Stimulated activated CD8-positive, alpha-beta memory T cell treated with anti-CD3 and anti-CD28 coated beads, Interleukin-12 subunit alpha, Interleukin-12 subunit beta, amount 100 ng/mL, for 4 hours (primary cell): Measurements from ENCODE around the gene EXOC4.

ENCODE experiments used
- DNase-seq: peaks from one replicate; pipeline ENCODE4 v3.0.0-alpha.2; 2020; ENCODE audit warnings: low read depth

Gene EXOC4

DNA sequence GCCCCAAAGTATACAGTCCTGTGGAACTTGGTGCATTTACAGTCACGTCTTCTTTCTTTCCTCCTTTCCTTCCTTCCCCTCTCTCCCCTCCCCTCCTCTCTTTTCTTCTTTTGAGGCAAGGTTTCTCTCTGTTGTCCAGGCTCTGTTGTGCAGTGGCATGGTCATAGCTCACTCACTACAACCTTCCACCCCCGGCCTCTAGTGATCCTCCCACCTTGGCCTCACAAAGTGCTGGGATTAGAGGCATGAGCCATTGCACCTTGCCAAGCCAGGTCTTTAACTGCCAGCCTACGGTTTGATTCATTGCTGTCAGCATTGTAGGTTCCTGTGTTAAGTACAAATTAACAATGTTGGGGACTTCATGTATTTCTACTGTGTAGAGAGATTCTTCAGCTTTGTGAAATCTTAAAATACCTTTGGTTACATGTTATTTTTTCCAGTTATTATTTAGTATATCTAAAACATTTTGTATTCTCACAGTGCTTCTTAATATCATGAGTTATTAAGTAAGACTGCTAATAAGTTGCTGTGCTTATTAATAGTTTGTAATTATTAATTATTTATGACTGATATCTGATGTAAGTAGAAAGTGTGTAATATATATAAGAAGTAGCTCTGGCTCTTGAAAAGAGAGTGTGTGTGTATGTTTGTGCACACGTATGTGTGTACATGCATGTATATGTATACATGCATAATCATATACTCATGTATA, 320.8 kb downstream of the EXOC4 start:
- no peak for DNase-seq

DNA sequence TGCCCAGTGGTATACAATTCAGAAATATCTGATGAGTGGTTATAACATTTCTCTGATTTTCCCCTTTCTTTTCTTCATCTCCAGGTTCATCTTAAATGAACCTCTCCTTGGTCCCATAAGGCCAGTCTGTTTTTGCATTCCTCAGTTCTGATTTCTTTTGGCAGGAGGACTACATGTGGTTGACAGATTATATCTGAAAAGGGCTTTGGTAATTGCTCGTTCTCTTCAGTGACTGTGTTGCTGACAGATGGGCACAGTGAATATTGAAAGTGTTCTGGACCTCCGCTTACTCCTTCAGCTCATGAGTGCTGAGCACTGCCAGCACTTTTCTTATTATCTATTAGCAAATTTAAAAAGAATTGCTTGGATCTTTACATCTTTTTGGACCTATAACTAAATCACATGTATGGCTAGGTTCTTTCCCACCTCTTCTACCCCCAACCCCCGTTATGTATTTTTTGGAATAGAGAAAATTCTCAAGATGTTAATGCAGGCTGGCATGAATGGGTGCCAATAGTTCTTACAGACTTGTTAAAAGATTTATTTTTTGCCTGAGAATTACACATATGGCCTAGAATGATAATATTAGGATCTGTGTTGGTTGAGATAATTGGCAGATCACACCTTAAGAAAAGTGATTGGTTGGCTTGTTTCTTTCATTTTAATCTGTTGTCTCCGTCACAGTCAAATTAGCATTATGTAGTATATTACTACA, 323.0 kb downstream of the EXOC4 start:
- no peak for DNase-seq

- DNase-seq = no peak
Observed at GRCh38 chr7:133576612-133577168, 323.8 kb downstream of the EXOC4 start.

- no peak for DNase-seq
Observed at GRCh38 chr7:133582766-133583523, 330.1 kb downstream of the EXOC4 start.

- DNase-seq = no peak
Observed at GRCh38 chr7:133583545-133584171, 330.8 kb downstream of the EXOC4 start.

- no peak for DNase-seq
Observed at GRCh38 chr7:133584956-133585668, 332.2 kb downstream of the EXOC4 start.

DNA sequence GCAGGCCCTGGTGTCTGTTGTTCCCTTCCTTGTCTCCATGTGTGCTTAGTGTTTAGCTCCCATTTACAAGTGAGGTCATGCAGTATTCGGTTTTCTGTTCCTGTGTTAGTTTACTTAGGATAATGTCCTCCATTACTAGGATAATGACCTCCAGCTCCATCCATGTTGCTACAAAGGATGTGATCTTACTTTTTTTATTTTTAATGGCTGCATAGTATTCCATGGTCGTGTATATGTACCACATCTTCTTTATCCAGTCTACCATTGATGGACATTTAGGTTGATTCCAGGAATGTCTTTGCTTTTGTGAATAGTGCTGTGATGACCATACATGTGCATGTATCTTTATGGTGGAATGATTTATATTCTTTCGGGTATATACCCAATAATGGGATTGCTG, 333.4 kb downstream of the EXOC4 start:
- no peak for DNase-seq

GRCh38 chr7:133587903-133588302, 335.0 kb downstream of the EXOC4 start:
- DNase-seq = no peak

DNA sequence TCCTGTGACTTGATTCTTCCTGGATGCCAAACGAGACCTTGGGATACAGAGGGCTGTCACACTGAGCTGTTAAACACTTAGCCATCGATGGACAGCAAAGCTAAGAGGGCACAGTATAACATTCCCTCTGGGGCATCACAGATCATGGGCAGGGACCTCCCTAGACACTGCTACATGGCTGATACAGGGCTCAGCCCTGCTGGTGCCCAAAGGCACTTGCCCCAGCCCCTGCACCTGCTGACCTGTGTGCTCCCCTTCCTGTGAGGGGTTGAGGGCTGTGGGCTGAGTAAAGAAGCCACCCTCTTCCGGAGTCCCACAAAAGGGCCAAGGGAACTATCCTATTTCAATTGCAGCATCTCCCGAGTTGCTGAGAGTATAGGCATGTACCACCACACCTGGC, 337.9 kb downstream of the EXOC4 start:
- DNase-seq = no peak

- no peak for DNase-seq
Observed at GRCh38 chr7:133591704-133592340, 338.9 kb downstream of the EXOC4 start.

- no peak for DNase-seq
Observed at GRCh38 chr7:133593561-133593960, 340.7 kb downstream of the EXOC4 start.

GRCh38 chr7:133601617-133602016, 348.7 kb downstream of the EXOC4 start:
- DNase-seq = no peak

GRCh38 chr7:133602291-133602690, 349.4 kb downstream of the EXOC4 start:
- no peak for DNase-seq

GRCh38 chr7:133606991-133607390, 354.1 kb downstream of the EXOC4 start:
- DNase-seq = no peak

GRCh38 chr7:133609806-133610205, 356.9 kb downstream of the EXOC4 start:
- DNase-seq = no peak

DNA sequence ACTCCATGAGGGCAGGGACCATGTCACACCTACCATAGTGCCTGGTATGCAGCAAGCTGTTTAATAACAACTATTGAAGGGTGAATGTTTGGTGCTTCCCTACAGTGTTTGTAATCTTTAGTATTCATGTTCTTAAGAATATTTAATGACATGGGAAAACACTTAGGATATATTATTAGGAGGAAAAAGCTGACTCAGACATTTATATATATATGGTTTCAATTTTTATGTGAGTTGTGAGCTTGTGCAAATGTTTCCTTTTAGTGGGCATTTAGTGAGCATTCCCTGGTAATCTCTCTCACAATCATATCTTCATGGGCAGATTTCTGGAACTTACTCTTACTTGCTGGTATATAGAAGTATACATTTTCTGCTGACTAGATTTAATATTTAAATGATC, 359.1 kb downstream of the EXOC4 start:
- no peak for DNase-seq

DNA sequence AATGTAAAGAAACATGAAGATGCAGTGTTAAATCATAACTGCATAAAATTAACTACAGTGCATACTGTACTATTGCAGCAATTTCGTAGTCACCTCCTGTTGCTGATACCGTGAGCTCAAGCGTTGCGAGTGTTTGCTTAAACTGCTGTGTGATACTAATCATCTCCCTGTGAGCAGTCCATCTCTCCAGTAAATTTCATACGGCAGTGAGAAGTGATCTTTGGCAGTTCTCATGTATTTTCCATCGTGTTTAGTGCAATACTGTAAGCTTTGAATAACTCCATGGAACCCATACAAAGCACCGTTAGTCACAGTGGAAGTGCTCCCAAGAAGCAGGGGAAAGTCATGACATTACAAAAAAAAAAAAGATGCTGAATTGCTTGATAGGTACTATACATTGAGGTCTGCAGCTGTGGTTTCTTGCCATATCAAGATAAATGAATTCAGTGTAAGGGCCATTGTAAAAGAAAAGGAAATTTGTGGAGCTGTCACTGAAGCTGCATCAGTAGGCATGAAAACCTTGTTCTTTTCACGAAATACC, 360.4 kb downstream of the EXOC4 start:
- no peak for DNase-seq

GRCh38 chr7:133614251-133614650, 361.4 kb downstream of the EXOC4 start:
- DNase-seq = no peak

DNA sequence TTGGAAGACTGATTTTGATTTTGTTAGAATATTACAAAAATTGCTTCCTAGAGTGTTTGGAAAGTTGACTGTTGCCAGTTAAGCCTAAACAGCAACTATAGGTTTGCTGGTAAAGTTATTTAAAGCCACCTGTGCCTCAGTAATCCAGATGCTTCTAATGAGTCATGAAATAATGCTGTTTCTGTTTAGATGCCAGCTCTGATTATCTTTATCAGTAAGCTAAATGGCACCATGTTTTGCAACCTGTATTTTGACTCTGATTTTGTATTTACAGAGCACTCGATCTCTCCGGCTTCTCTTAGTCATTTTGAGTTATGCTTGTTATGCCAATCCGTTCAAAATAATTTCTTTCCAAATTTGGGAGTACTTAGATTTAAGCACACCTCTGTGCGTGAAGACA, 366.1 kb downstream of the EXOC4 start:
- DNase-seq = no peak

DNA sequence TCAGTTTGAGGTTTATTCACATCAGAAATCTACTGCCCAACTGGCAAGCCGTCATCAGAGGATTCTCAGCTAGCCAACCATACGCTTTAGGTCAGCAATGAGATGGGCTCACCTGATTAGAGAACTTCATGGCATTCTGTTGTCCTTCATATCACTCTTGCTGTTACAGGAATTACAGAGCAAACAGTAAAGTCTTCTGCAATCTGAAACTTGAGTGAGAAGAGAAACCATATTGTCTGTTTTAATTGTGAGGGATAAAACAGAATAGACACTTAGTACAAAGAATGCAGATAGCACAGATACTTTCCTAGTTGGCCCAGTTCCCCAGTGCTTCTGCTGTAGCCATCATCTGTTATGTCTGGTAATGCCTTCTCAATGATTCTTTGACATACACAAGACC, 366.6 kb downstream of the EXOC4 start:
- DNase-seq = no peak

GRCh38 chr7:133623721-133624120, 370.8 kb downstream of the EXOC4 start:
- DNase-seq = no peak
